Measurements from ENCODE around the gene TPO.

Gene TPO

DNA sequence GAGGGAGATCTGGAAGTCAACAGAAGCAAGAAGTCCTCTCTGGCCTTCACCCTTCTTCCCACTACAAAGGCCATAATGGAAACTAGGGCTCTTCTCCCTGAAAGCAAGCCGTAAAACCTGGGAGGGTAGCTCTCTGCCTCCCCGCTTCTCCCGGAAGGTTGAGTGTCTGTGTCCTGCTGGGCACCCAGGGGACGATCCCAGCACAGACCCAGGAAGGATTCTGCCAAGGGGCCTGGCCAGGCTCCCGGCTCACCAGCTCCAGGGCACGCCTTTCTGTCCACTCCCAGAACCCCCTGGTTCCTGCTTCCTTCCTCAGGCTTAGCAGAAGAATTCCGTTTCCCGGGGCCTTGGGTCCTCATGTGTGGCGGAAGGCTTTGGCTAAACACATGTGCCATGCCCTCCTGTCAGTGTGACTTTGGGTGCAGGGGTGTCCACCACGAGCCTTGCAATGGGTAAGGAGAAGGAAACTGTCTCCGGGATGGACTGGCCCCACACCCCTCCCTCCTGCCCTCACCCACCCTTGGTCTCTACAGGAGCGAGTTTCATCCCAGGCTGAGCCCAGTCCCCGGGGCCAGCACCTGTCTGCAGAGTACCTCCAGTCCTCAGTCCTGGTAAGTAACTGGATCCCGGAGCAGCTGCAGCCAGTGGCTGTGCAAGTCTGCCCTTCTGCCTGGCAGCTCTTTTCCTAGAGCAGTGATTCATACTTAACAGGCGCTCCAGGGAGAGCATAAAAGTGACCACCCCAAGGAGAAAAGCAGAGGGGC is 135.8 kb downstream of the TPO start:
- no peak for DNase-seq (ENCODE audit: low read depth in 2 of 2)
- TF ChIP-seq, protein P1, sequence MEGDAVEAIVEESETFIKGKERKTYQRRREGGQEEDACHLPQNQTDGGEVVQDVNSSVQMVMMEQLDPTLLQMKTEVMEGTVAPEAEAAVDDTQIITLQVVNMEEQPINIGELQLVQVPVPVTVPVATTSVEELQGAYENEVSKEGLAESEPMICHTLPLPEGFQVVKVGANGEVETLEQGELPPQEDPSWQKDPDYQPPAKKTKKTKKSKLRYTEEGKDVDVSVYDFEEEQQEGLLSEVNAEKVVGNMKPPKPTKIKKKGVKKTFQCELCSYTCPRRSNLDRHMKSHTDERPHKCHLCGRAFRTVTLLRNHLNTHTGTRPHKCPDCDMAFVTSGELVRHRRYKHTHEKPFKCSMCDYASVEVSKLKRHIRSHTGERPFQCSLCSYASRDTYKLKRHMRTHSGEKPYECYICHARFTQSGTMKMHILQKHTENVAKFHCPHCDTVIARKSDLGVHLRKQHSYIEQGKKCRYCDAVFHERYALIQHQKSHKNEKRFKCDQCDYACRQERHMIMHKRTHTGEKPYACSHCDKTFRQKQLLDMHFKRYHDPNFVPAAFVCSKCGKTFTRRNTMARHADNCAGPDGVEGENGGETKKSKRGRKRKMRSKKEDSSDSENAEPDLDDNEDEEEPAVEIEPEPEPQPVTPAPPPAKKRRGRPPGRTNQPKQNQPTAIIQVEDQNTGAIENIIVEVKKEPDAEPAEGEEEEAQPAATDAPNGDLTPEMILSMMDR (IDR thresholded peaks at IDR 0.05; ENCODE audit: low read depth, low read length) = no peak
- no peak overlapping the region for H3K4me3 ChIP-seq (replicated peaks in 1 of 2; ENCODE audit: low read depth in 2 of 2, low read length in 2 of 2)

DNA sequence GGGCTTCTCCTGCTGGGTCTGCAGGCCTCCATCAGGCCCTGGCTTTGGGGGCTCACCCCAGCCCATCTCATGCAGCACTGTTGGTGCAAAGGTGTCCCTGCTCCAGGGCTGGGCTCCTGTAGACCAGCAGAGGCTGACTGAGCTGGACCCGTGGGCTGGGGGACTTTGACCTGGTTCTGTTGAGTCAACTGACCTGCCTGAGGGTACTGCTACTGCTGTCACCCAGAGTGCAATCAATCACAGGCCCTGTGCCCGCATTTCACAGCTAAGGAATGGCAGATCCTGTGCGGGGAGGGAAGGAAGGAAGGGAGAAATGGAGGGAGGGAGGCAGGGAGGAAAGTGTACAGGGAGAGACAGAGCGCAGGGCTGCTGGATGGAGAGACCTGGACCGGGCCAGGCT is 136.8 kb downstream of the TPO start:
- no peak for DNase-seq (ENCODE audit: low read depth in 2 of 2)
- H3K4me3 ChIP-seq (replicated peaks in 1 of 2; ENCODE audit: low read depth in 2 of 2, low read length in 2 of 2) = no peak overlapping the region
- TF ChIP-seq, protein P1 (IDR thresholded peaks at IDR 0.05; ENCODE audit: low read depth, low read length) = no peak

DNA sequence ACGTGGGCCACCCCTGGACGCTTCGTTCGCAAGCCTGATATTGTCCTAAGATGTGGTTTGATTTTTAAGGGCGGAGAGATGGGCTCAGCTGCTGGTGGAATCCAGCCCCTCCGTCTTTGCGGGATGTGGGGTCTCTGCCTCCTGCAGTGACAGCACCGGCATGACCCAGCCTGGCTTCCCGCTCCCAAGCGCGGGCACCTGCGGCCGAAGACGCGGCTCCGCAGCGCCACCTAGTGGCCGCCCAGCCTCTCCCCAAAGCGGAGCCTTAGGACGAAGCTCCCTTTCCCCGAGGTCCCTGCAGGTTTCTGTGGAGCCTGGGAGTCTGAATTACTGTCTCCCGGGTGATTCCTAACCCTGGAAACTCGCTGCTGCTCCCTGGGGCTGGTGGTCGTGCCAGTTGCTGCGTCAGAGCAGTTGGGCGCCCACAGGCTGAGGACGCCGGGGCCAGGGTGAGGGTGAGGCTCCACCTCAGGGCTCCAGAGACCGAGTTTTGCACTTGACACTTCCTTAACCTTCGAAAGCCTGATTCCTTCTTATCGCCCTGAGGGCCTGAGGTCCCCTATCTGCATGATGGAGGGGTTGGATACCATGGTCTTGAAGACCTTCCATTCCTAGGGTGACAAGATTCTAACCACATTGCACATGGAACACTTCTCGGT is 137.5 kb downstream of the TPO start:
- TF ChIP-seq, protein P1 (IDR thresholded peaks at IDR 0.05; ENCODE audit: low read depth, low read length) = peak; percentile 97
- H3K4me3 ChIP-seq (replicated peaks in 1 of 2; ENCODE audit: low read depth in 2 of 2, low read length in 2 of 2) = no peak overlapping the region
- peak; percentile 52 for DNase-seq (ENCODE audit: low read depth in 2 of 2)

DNA sequence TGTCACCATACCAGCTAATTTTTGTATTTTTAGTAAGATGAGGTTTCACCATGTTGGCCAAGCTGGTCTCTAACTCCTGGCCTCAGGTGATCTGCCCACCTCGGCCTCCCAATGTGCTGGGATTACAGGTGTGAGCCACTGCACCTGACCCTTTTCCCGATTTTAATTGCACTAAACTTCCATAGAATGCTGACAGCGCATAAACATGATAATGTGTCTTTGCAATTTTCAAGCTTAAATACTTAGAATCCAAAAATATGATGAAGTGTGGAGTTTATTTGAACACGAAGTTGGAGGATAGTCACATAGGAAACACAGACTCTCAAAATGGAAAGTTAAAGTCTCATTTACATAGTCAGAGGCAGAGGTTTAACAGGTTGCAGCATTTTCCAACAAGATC is 138.6 kb downstream of the TPO start:
- TF ChIP-seq, protein P1 (IDR thresholded peaks at IDR 0.05; ENCODE audit: low read depth, low read length) = no peak
- no peak overlapping the region for H3K4me3 ChIP-seq (replicated peaks in 1 of 2; ENCODE audit: low read depth in 2 of 2, low read length in 2 of 2)
- no peak for DNase-seq (ENCODE audit: low read depth in 2 of 2)

DNA sequence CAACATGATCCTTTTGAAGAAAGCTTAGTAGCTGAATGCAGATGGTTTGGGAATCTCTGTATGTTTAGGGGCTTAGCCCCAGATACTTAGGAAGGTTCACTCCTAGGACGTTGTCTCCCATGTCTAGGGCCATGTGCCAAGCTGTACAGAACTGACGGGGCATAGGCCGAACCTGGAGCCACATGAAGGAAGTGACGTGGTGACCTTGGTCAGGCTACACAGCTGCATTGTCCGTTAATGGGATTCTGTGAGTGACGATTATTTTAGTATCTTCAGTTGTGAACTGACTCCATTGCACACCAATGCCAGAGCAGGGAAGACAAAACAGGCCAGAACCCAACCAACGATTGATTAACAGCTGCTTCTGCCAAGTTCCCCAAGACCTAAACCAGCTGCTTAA is 139.3 kb downstream of the TPO start:
- no peak for DNase-seq (ENCODE audit: low read depth in 2 of 2)
- no peak overlapping the region for H3K4me3 ChIP-seq (replicated peaks in 1 of 2; ENCODE audit: low read depth in 2 of 2, low read length in 2 of 2)
- TF ChIP-seq, protein P1 (IDR thresholded peaks at IDR 0.05; ENCODE audit: low read depth, low read length) = no peak

DNA sequence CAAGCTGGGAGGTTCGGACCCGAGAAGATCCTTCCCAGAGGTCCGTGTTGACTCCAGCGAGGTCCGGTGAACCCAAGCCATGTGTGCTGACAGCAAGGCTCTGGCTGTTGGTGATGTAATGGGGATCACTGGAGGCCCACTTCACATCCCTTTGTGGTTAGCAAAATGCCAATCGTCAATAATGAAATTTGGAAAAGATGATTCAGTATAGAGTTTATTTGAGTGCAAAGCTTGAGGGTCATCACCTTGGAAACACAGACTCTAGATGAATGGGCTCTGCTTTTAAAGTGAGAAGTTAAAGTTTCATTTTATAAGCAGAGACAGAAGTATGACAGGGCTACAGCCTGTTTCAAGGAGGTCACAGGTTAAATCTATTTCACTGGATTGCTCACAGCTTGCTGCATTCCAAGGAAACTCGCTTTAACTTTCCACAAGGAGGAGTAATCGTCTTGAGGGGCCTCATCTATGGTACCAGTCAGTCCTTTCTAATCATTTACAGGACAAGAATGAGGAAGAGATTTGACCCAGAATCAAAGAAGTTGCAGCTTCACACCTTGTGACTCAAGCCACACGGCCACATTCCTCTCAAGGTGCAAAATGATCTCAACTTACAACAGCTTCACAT is 140.5 kb downstream of the TPO start:
- DNase-seq (ENCODE audit: low read depth in 2 of 2) = peak; percentile 66 to 69
- H3K4me3 ChIP-seq (replicated peaks in 1 of 2; ENCODE audit: low read depth in 2 of 2, low read length in 2 of 2) = no peak overlapping the region
- TF ChIP-seq, protein P1 (IDR thresholded peaks at IDR 0.05; ENCODE audit: low read depth, low read length) = peak; percentile 24
